ENCODE data around the gene ELMO2.

The ELMO2 gene

GRCh38 chr20:46330831-46331371 is 75.5 kb downstream of the ELMO2 start:
- no peak for DNase-seq

- no peak for DNase-seq
These were observed 76.2 kb downstream of the ELMO2 start for GRCh38 chr20:46330072-46330763.

GRCh38 chr20:46328200-46328882 is 78.1 kb downstream of the ELMO2 start:
- DNase-seq, result no peak

- DNase-seq, result no peak
These were observed 78.9 kb downstream of the ELMO2 start for GRCh38 chr20:46327557-46327956.

- DNase-seq, result no peak
These were observed 80.6 kb downstream of the ELMO2 start for GRCh38 chr20:46325789-46326188.

GRCh38 chr20:46324960-46325703 is 81.3 kb downstream of the ELMO2 start:
- no peak for DNase-seq

- DNase-seq, result no peak
These were observed 82.0 kb downstream of the ELMO2 start for GRCh38 chr20:46324379-46324778.

GRCh38 chr20:46323557-46323956 is 82.9 kb downstream of the ELMO2 start:
- DNase-seq, result no peak

GRCh38 chr20:46322641-46323040 is 83.8 kb downstream of the ELMO2 start:
- no peak for DNase-seq

GRCh38 chr20:46317685-46318177 is 88.7 kb downstream of the ELMO2 start:
- no peak for DNase-seq

- DNase-seq, result no peak
These were observed 89.3 kb downstream of the ELMO2 start for GRCh38 chr20:46316984-46317684.

Measured in NCI-H226 (cell line).